HG03025 (cell line): ENCODE measurements around the gene ADRB1.

Experiments used
- ATAC-seq: cut with Tn5 transposase; IDR thresholded peaks from one replicate; pipeline ENCODE4 v1.9.1; 2021; ENCODE audit warnings: mild to moderate bottlenecking, moderate library complexity; ENCODE audit not compliant: unreplicated experiment, low FRiP score

The ADRB1 gene

DNA sequence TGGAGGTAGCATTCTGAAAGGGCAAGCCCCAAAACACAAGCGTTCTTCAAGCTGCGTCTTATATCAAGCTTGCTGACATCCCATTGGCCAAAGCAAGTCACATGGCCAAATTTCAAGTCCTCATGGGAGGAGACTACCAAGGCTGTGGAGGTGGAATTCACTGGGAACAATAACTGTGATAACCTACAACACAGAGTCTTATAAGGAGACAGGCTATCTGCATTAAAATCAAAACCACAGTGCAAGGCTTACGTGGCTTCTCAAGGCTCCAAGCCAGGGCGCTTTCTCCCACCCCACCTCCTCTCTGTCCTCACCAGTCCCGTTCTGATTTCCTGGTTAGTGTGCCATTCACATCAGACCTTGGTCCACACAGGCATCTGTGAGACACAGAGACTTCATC is 39.4 kb downstream of the ADRB1 start:
- no peak for ATAC-seq

DNA sequence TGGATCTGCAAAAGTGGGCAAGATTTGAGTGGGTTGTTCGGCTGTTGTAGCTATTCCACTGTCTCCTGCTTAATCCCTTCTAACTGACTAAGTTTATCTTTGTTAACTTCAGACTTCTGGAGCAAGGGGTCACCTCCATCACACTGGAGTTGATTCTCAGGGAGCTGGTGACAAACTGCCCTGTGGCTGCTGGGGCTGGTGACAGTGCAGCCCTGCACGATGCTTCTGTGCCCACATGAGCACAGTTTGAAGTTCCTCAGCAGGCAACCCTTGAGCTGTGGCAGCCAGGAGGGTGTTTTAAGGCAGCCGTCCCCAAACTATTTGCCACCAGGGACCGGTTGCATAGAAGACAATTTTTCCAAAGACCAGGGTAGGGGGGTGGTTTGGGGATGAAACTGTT is 40.5 kb downstream of the ADRB1 start:
- no peak for ATAC-seq

DNA sequence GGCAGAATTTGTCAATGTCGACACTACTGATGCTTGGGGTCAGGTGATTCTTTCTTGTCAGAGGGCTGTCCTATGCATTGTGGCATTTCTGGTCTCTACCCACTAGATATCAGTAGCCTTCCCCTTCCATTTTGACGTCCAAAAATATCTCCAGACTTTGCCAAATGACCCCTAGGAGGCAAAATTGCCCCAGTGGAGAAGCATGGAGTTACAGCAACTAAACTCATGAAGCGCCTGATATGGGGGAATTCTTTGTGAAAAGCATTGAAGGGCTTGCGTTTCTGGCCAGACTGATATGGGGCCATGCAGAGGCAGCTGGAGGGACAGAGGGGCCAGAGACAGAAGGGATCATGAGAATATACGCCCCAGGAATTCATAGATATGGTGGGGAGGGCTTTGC is 43.6 kb downstream of the ADRB1 start:
- no peak for ATAC-seq

DNA sequence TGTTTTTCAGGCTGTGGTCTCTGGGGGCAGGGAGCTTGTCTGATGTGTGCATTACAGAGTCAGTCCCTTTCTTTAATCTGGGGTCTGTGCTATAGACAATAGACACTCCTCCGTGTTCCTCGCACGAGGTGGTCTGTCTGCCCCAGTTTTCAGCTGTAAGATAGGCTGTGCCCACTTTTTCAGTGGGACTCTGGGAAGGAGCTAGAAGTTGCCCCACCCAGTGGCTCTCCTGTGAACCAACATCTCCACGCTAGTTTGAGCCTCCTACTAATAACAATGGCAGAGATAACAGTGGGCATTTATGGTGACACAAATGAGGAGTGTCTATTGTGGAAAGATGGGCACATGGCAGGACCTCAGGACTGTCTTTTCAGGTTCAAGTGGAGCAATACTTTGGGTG is 44.0 kb downstream of the ADRB1 start:
- ATAC-seq = no peak

DNA sequence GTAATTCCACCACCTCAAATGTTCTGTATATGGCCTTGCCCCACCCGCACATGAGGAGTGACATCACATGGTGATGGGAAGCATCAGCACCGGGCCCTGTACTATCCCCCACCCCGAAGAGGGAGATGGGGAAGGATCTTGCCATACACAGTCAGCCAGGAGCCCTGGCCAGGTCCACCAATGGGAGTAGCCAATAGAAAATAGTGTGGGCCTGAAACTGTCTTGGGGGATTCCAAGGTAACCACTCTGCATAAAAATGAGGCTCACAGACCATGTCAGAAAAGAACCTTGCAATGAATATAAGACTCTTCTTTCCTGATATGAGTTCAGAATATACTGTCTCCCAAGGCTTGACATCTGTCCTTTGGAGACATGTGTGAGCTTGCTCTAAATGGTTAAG is 51.1 kb downstream of the ADRB1 start:
- no peak for ATAC-seq

DNA sequence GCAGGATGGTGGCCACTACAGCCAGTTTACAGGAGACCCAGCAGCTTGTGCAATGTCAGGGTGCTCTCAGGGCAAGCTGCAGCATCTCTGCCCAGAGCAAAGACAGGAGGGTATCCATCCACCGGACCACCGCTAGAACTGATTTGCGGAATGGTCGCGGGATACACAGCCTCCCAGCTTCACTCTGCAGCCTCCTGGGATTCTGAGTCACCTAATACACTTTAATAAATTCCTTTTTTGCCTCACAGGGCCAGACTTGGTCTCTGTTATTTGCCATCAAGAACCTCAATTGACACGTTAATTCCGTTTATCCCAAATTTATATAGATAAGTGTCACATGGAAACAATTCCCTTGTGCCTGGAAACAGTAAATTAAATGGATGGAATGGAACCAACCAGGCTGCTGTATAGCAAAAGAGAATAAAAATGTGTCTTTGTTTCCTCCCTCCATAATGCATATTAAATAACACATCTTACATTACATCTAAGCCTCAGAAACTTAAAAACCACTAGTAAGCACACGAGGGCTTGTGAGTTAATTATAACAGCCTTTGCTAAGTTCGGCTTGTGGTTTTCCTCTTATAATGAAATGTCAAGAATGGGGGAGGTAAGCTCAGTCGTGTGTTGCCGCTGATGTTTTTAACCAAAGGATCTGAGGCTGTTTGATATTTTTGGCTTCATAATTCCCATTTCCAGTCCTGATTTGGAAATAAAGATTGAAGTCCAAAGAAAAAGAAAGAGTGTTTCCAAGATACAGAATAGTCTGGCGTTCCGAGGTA is 52.1 kb downstream of the ADRB1 start:
- ATAC-seq = no peak
